KOPT-K1 (cell line): ENCODE data around the gene PPIP5K1.
"Not testable (repeated sequence)": the region's sequence is repeated elsewhere in the genome, so short reads cannot be mapped to it uniquely, and the experiment has no call there.

Experiments
- H3K27ac ChIP-seq: fragments of 200-600 bp; sonication (generic); 2 replicates; pipeline ENCODE4 v1.5.1; 2016; ENCODE audit warnings: antibody characterized with exemption, mild to moderate bottlenecking, low read depth, low read length; ENCODE audit not compliant: poor library complexity, severe bottlenecking
- H3K36me3 ChIP-seq: fragments of 200-600 bp; sonication (generic); 2 replicates; pipeline ENCODE4 v1.5.1; 2017; ENCODE audit warnings: antibody characterized with exemption, mild to moderate bottlenecking, low read length, moderate library complexity; ENCODE audit not compliant: insufficient read depth
- H3K9me3 ChIP-seq: fragments of 200-600 bp; sonication (generic); 2 replicates; pipeline ENCODE4 v1.5.1; 2017; ENCODE audit warnings: antibody characterized with exemption, low read length, mild to moderate bottlenecking; ENCODE audit not compliant: insufficient read depth, poor library complexity, severe bottlenecking

PPIP5K1 gene

DNA sequence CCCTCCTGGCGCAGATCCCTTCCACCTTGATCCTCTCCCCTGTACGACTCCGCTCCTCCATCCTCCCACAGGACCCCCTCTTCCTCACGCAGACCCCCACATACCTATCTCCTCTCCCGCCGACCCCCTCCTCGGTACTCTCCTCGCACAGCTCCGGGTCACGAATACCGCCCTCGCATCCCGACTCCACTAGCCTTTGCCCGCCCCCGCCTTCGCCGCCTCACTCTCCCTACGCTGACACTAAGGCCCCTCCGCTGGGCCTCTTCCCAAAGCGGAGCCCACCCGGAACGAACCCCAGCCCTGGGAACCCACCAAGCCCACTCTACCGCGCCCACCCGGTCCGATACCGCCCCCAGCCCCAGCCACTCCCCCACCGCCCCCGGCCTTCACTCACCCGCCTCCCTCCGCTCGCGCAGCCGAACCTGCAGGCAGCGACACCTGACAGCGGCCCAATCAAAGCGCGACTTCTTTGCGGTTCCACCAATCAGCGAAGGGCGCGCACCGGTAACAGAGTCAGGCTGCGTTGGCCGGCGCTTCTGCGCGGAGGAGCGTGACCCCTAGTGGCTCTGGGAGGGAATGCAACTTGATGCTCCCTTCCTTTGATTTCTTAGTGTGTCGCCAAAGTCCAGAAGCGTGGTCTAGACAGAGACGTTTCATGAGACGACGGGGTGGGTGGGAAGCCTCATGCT lies at the start of gene PPIP5K1:
Gene PPIP5K1 (minus strand): TSS at position 431 of the 689 bp plus-strand sequence. CDS start 5,704 bp downstream, outside the sequence.
- not testable (repeated sequence) for H3K36me3 ChIP-seq, H3K9me3 ChIP-seq, H3K27ac ChIP-seq

DNA sequence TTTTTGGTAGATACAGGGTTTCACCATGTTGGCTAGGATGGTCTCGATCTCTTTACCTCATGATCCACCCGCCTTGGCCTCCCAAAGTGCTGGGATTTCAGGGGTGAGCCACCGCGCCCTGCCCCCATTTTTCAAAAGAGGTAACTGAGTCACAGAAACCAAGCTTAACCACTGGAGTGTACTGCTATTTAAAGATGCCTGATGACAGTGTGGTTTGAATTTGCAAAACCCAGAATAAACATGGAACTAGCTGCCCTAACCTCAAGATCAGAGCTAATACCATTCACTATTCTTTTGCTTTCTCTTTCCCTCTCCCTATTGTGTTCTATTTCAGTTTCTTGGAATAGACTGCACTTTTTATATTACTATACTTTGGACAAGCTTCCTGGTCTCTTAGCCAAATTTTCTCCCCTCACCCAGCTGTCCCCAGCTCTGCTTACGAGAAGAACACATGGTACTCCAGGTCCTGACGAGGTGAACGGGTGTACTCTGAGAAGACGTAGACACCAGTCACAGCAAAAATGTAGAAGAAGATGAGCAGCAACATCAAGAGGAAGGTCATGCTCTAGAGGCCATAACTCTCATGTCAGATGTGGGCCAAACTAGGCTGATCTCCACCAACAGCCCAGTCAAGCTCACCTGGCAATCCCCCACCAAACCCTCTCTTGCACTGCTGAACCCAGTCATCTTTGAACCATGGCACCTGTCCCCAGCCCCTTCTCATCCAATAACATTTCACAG lies 48.6 kb upstream of the PPIP5K1 start:
- not testable (repeated sequence) for H3K9me3 ChIP-seq, H3K36me3 ChIP-seq, H3K27ac ChIP-seq

DNA sequence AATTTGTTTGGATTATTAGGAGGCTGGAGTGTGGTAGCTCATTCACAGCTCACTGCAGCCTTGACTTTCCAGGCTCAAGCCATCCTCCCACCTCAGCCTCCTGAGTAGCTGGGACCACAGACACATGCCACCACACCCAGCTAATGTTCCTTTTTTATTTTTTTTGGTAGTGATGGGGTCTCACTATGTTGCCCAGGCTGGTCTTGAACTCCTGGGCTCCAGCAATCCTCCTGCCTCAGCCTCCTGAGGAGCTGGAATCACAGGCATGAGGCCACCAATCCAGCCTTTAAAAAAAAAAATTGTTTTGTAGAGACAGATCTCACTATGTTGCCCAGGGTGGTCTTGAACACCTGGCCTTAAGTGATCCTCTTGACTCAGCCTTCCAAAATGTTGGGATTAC lies 36.9 kb upstream of the PPIP5K1 start:
- not testable (repeated sequence) for H3K9me3 ChIP-seq, H3K36me3 ChIP-seq, H3K27ac ChIP-seq

DNA sequence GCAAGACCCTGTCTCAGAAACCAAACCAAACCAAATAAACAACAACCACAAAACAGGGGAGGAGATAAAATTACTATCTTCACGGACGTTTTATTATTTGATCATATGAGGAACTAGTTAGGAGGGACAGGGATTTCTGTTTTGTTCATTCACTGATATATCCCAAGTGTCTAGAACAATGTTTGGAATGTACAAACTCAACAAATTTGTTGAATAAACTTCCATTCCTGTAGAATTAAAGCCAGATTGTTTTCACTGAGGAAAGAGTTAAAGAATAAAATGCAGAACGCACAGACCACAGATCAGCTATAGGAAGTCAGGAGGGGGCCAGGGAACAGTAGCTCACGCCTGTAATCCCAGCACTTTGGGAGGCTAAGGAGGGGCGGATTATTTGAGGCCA lies 35.1 kb upstream of the PPIP5K1 start:
- H3K36me3 ChIP-seq: no peaks in the 10 kb centered on the region
- no peak overlapping the region for H3K27ac ChIP-seq
- H3K9me3 ChIP-seq: no peaks in the 10 kb centered on the region

GRCh38 chr15:43622068-43622799 lies 32.2 kb upstream of the PPIP5K1 start:
- H3K36me3 ChIP-seq, H3K27ac ChIP-seq, H3K9me3 ChIP-seq: not testable (repeated sequence)

GRCh38 chr15:43618700-43619099 lies 28.7 kb upstream of the PPIP5K1 start, which contains the start of gene STRC:
STRC (minus strand) TSS chr15:43618800; CDS start chr15:43618722, 78 bp downstream.
- not testable (repeated sequence) for H3K9me3 ChIP-seq, H3K27ac ChIP-seq, H3K36me3 ChIP-seq

GRCh38 chr15:43617750-43618149 lies 27.7 kb upstream of the PPIP5K1 start:
- H3K36me3 ChIP-seq, H3K9me3 ChIP-seq, H3K27ac ChIP-seq: not testable (repeated sequence)

DNA sequence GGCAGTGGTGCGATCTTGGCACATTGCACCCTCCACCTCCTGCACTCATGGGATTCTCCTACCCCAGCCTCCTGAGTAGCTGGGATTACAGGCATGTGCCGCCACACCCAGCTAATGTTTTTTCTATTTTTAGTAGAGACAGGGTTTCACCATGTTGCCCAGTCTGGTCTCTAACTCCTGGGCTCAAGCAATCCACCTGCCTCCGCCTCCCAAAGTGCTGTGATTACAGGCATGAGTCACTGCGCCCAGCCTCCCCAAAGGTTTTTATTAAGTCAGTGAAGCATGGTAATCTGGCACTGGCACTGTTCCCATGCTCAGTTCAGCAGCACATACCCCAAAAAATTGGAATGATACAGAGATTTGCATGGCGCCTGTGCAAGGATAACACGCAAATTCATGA lies 12.2 kb upstream of the PPIP5K1 start:
- H3K36me3 ChIP-seq, H3K9me3 ChIP-seq, H3K27ac ChIP-seq: not testable (repeated sequence)

GRCh38 chr15:43600200-43600599 lies 10.2 kb upstream of the PPIP5K1 start:
- not testable (repeated sequence) for H3K27ac ChIP-seq, H3K36me3 ChIP-seq, H3K9me3 ChIP-seq

GRCh38 chr15:43599131-43599530 lies 9.1 kb upstream of the PPIP5K1 start:
- not testable (repeated sequence) for H3K36me3 ChIP-seq, H3K27ac ChIP-seq, H3K9me3 ChIP-seq

DNA sequence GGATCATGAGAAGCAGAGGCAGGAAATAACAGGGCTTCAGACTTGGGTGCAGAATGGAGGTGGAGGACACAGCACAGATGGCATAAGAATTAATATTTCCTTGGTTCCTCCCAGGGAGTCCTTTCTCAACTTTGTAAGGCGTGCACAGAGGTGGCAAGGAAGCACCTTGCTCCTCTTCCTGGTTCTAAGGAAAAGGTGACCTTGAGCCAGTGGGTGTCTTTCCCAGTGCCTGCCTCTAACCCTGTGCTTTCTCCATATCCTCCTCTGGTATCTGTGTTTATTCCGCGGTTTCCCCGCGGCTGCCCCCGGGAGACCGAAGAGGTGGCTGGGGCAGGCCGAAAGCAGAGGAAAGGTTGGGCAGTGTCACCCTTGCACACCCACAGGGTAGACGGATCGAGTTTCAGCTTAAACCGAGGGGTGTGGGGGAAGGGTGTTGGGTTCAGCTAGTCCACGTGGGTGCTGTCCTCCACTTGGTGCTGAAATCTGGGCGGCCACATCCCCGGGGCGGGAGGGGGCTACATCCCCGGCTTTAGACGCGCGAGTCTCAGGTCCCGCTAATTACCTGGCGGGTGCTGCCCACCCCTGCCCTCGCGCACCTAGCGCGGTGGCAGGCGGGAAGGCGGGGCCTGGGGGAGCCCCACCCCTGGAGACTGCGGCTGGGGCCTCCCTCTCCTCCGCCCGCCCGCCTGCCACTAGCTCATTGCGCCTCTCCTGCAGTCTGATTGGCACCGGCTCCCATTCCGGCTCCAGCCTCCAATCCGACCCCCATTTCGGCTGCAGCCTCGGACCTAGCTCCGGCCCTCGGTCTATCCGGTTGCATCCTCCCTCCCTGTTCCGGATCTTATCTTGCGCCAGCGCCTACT lies 3.6 kb upstream of the PPIP5K1 start, which contains the start of gene CKMT1B:
Gene CKMT1B (plus strand): TSS at position 700 of the 863 bp plus-strand sequence. CDS start 192 bp downstream, outside the sequence.
- H3K36me3 ChIP-seq, H3K27ac ChIP-seq, H3K9me3 ChIP-seq: not testable (repeated sequence)

DNA sequence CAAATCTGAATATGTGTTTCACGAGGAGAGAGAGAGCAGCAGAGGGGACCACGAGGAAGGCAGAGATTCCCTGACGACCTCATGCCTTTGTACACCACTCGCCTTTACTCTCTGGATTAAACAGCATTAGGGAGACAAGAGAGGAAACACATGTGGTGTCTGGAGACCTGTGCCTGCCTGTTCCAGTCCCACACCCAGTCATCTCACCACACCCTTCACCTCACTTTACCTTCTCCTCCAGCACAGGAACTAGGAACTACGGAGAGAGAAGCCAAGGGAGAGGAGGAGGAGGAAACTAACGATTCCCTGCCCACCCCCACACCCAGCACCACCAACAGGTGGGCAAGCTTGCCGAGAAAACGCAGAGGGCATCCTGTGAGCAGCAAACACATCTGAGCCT lies 2.8 kb upstream of the PPIP5K1 start:
- not testable (repeated sequence) for H3K36me3 ChIP-seq, H3K9me3 ChIP-seq, H3K27ac ChIP-seq

- H3K36me3 ChIP-seq, H3K27ac ChIP-seq, H3K9me3 ChIP-seq: not testable (repeated sequence)
Observed at GRCh38 chr15:43574607-43575006, 15.4 kb downstream of the PPIP5K1 start.

GRCh38 chr15:43566615-43567014 lies 23.4 kb downstream of the PPIP5K1 start:
- not testable (repeated sequence) for H3K27ac ChIP-seq, H3K36me3 ChIP-seq, H3K9me3 ChIP-seq

- H3K9me3 ChIP-seq, H3K36me3 ChIP-seq, H3K27ac ChIP-seq: not testable (repeated sequence)
Observed at GRCh38 chr15:43563793-43564192, 26.2 kb downstream of the PPIP5K1 start.
